Tibial nerve (tissue), 4 donors: ENCODE results near the gene FRMPD1.

Source experiments
- CTCF ChIP-seq, 5 experiments: fragments of 200-600 bp in 3 of 5; fragments of 450-650 bp in 2 of 5; sonication (generic) in 3 of 5; IDR thresholded peaks; one replicate each; pipeline ENCODE4 v1.5.1; 2016 to 2019; ENCODE audit warnings: antibody characterized with exemption in 5 of 5, mild to moderate bottlenecking in 3 of 5, moderate library complexity in 2 of 5
- EP300 ChIP-seq, 2 donors: sonication (generic); formaldehyde crosslinking; IDR thresholded peaks; one replicate each; pipeline ENCODE4 v1.6.1; 2017; ENCODE audit warnings: antibody characterized with exemption in 2 of 2, mild to moderate bottlenecking in 1 of 2
- POLR2A ChIP-seq, 2 donors: fragments of 450-650 bp; IDR thresholded peaks; one replicate each; pipeline ENCODE4 v1.6.1; 2017; ENCODE audit warnings: antibody characterized with exemption in 2 of 2, mild to moderate bottlenecking in 2 of 2, moderate library complexity in 2 of 2

GRCh38 chr9:37623267-37623666, 27.5 kb upstream of the FRMPD1 start:
- TF ChIP-seq CTCF (IDR thresholded peaks at IDR 0.05) (no peak), EP300 (IDR thresholded peaks at IDR 0.05) (no peak), POLR2A (IDR thresholded peaks at IDR 0.05) (no peak)
